ENCODE data around the gene LGR6.

The LGR6 gene

DNA sequence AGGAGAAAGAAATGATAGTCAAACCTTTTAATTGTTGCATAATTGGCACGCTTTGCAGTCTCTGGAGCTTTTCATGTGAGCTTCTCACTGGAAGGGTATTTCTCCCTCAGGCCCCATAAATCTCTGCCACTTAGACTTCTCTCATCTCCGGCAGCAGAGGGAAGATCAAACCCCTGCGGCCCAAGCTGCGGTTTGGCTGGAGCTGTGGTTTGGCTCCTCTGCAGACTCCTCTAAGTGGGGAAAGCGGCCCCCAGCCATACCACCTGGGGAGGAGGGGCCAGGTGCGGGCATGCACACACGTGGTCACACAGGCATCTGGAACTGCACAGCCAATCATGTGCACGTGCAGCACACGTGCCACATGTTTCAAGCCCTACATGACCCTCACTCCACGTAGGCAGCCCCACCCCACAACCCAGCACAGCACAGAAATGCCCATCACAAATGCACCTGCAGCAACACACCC, 89.8 kb downstream of the LGR6 start:
- no peak for DNase-seq (ENCODE audit: extremely low read depth in 1 of 2, low read depth in 1 of 2)

DNA sequence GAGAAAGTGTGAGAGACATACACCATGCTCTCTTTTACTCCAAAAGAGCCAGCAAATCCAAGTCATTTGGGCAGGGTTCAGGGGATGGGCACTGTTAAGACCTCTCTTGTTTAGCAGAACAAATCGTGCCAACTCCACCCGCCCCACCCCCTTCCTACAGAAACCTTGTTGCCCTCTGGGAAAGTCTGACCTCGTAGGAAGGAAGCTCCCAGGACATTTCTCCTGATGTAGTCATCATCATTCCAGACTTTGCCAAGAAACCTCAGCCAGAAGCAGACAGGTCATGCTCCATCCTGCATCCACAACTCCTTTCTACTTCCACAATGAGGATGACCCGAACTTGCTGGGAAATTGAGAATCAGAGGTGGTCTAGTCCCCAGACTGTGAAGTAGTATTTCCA, 90.4 kb downstream of the LGR6 start:
- no peak for DNase-seq (ENCODE audit: extremely low read depth in 1 of 2, low read depth in 1 of 2)

DNA sequence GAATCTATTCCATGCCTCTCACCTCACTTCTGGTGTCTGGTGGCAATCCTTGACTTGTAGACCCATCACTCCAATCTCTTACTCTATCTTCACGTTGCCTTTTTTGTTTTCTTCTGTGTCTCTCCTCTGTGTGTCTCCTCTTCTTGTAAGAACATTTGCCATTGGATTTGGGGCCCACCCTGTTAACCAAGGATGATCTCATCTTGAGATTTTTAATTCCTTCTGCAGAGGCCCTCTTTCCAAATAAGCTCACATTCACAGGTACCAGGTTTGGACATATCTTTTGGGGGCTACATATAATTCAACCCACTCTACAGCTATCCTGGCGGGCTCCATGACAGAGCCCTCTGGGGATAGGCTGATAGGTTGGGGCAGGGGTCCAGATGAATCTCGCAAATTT, 92.3 kb downstream of the LGR6 start:
- no peak for DNase-seq (ENCODE audit: extremely low read depth in 1 of 2, low read depth in 1 of 2)

DNA sequence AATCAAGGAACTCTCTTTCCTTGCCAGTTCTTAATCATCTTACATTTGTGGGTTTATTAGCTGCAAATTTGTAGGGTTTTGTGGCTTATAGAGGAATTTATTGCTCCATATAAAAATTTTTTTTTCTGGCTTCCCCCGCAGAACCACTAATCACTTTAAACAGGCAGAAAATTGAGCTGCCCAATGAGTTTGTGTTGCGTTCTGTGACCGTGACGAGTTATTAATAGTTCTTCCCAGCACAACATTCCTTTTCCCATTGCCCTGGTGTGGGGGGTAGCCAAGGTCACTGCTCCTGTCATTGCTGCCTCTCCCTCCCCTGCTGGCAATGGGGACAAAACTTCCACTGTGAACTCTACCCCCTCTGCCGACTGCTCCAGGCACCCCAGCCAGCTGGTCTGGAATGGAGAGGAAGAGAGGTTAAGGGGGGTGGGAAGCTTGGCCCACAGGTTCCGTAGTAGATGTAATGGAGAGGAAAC, 93.1 kb downstream of the LGR6 start:
- no peak for DNase-seq (ENCODE audit: extremely low read depth in 1 of 2, low read depth in 1 of 2)

DNA sequence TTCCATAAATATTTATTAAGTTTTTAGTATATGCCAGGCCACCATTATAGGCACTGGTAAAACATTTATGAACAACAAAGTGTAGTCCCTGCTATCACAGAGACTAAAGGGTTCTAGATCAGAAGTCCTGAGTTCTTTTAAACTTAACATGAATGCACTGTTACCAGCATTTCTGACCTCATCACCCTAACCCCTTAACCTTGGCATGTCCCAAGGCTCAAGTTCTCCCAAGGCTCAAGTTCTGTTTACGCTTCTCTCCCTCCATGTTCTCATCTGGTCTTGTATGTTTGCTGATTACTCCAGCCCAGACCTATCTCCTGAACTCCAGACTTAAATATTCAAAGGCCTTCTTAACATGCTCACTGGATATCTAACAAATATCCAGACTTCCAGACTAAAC, 93.6 kb downstream of the LGR6 start:
- DNase-seq (ENCODE audit: extremely low read depth in 1 of 2, low read depth in 1 of 2) = no peak

DNA sequence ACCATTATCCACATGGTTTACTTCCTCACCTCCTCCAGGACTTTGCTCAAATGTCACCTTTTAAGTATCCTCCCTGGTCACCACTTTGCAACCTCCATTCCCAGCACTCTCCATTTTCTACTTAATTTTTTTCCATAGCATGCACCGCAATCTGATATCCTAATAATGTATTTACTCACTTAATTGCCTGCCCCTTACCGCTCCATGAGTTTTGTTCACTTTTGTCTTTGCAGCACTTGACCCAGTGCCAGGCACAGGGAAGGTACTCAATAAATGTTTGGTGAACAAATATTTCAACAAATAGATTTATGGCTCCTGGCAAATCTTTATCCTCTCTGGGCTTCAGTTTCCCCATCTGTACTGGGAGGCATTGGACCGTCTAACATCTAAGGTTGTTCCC, 94.6 kb downstream of the LGR6 start:
- no peak for DNase-seq (ENCODE audit: extremely low read depth in 1 of 2, low read depth in 1 of 2)

DNA sequence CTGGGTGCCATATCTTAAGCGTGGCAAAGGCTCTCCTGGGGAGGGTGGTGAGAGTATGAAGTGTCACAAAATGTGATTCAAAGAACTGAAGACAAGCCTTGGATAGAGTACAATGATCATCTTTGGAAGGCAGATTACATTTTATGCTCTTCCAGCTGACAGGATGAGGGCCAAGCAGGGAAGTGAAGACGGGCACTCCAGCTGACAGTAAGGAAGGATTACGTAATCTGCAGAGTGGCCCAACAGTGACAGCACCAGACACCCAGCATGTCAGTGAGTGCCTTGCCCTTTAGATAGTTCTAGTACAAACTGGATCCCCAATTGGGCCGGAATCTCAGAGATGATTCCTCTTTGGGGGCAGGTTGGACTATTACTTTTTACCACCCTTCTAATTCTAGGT, 95.4 kb downstream of the LGR6 start:
- DNase-seq (ENCODE audit: extremely low read depth in 1 of 2, low read depth in 1 of 2) = no peak

DNA sequence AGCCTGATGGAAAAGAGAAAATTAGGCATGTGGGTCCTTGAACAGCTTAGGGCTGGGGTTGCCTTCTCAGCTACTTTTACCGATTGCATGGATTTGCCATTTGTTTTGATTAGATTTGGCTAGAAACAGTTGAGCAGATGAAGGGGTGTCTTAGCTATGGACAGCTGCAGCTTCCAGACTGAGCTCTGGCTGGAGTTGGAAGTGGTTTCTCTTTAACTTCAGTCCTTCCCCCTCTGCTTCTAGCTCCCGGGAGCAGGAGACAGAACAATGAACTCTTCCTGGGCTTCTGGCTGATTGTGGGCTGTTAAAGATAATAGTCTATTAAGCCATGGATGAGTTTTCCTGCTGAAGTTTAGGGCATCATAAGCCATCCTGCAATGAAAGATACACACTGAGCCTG, 97.4 kb downstream of the LGR6 start:
- DNase-seq (ENCODE audit: extremely low read depth in 1 of 2, low read depth in 1 of 2) = no peak

DNA sequence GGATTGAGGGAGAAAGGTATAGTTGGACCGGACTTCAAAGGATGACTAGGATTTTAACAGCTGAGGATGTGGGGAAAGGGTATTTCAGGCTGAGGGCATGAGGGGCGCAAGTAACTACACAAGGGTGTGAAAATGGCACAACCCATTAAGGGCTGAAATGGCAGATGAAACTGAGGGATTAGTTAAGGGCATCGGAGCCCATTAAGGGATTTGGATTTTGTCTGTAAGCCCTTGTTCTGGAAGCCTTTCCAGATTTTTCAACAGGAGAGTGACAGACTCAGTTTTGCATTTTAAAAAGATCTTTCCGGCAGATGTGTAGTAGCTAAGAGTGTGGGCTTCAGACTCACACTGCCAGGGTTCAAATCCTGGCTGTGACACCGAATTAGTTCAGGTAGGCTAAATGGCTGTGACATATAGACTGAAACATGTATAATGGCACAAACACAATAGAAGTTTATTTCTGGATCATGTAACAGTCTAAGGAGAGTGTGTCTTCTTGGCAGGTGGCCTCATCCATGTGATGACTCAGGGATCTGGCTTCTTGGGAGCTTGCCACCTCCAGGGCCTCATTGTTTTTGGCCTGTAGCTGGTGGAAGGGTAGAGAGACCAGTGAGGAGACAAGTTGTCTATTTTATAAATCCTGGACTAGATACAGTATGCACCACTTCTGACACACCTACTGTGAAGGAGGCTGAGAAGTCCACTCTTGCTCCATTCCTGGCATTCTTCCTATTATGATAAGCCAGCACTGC, 98.5 kb downstream of the LGR6 start:
- DNase-seq (ENCODE audit: extremely low read depth in 1 of 2, low read depth in 1 of 2) = no peak

DNA sequence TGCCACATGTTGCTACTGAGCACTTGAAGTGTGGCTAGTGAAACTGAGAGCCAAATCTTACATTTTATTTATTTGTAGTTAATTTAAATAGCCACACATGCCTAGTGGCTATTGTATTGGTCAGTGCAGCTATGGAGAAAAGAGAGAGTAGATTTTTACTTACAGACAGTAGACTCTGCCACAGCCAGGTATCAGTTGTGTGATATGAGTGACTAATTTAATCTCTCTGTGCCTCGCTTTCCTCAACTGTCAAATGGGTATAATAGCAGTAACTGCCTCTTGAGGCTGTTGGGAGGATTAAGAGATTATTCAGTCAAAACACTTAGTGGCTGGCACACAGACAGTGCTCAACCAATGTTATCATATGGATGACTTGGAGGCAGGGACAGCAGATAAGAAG, 99.2 kb downstream of the LGR6 start:
- no peak for DNase-seq (ENCODE audit: extremely low read depth in 1 of 2, low read depth in 1 of 2)

DNA sequence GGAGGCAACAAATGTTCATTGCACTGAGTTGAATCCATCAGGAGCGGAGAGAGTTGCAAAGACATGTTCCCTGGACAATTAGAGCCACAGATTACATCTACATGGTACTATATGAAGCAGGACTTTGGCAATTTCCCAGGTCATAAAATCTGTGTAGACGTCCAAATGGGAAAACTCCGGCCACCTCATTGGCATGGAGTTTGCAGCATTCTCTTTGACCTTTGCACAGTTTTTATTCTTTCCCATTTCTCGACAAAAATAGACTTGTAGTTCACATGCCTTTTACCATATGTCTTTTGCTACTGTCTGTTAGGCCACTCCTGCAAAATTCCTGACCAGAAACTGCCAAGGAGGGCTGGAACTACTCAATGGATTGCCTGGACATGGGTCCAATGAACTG, 100.0 kb downstream of the LGR6 start:
- DNase-seq (ENCODE audit: extremely low read depth in 1 of 2, low read depth in 1 of 2) = no peak

DNA sequence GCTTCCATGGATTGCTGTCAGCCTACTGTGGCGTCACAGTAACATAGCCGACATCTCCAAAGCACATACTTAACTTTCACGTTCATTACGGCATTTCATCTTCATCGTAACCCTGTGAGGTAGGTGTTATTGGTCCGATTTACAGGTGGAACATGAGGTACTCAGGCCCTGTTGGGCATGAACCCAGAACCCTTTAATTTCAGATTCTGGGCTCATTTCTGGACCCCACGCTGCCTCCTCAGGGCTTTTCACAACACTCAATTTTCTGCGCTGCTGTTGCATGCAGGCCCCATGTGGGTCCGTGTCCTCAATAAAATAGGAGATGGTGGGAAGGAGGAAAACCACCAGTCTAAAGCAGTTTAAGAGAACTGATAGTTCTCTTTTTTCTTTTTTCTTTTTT, 108.6 kb downstream of the LGR6 start:
- DNase-seq (ENCODE audit: extremely low read depth in 1 of 2, low read depth in 1 of 2) = no peak

DNA sequence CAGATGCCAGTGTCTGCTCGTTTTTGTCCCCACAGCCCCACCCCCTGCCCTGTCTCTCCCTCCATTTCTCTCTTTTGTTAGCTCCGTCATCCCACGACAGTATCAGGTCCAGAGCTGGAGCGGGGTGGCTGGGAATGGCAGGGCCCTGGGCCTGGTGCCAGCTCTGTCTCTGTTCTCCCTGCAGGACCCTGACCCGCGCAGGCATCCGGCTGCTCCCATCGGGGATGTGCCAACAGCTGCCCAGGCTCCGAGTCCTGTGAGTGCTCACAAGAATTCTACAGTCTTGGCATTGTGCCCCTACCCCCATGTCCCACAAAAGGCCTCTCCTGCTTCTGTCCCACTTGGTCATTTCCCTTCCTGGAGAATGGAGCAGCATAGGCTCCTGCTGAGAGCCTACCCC, 110.8 kb downstream of the LGR6 start:
- no peak for DNase-seq (ENCODE audit: extremely low read depth in 1 of 2, low read depth in 1 of 2)

DNA sequence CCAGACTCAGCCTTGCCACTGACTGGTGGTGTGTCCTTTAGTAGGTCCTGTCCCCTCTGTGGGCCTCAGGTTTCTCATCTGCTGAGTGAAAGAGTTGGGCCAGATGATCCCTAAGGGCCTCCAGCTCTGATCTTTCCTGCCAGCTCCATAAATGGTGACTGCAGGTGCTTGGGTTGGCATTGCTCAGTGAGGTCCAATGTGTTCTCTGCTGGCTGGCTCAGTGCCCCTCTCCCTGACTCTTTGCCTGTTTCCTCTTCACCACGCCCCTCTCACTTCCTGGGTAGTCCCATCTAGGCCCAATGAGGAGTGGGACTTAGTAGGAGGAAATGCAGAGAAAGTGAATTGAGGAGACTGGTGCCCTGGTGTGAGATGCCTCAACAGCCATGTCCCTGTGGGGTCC, 111.6 kb downstream of the LGR6 start:
- DNase-seq (ENCODE audit: extremely low read depth in 1 of 2, low read depth in 1 of 2) = no peak

DNA sequence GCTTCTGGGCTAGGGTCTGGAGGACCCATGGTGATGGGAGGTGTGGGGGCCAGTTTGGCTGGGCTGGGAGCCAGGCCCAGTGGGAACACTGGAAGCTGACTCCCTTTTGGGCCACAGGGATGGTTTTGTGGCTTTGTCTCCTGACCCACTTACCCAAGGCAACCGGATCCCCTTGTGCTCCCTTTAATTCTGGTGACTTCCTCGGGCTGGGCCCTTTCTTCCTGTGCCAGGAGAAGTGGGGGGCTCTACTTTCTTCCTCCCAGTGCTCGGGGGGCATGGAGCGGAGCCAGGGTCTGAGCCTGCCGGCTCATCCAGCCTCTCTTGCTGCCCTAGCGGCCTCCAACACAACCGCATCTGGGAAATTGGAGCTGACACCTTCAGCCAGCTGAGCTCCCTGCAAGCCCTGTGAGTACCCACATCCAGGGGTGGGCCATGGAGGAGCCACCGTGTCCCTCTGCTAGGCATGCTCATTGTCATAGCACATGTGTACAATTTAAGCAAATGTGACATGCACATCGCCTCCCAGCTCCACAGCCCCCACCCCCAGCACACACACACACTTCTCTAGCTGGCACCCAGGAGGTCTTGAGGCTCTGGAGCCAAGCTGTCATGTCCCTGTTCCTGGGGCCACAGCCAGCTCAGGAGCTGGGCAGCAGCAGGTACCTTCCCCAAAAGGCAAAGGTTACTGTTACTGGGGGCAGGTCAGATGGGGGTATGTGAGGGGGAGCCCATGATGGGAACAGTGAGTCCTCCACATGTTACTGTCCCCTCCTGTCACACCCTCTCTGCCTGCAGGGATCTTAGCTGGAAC, 113.1 kb downstream of the LGR6 start:
- no peak for DNase-seq (ENCODE audit: extremely low read depth in 1 of 2, low read depth in 1 of 2)

DNA sequence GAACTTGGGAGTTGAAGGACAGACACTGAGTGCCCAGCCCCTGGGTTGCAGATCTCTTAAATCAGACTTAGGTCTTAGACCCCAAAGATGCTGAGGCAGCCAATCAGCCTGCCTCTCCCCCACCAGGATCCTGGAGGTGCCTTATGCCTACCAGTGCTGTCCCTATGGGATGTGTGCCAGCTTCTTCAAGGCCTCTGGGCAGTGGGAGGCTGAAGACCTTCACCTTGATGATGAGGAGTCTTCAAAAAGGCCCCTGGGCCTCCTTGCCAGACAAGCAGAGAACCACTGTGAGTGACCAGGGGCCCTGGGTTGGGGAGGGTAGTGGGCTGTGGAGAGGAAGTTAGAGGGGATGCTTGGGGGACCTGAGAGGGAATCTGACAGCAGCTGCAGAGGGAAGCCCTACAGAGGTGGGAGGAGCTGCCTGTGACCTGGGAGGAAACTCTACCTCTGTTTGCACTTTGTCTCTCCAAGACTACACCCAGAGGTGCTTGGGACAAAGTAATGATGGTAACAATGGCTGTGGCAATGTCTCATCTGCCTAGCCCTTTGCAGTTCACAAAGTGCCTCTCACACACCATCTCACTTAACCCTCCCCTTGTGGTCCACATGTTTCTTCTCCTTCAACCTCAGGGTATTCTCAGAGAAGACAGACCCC, 116.6 kb downstream of the LGR6 start:
- DNase-seq (ENCODE audit: extremely low read depth in 1 of 2, low read depth in 1 of 2) = no peak

DNA sequence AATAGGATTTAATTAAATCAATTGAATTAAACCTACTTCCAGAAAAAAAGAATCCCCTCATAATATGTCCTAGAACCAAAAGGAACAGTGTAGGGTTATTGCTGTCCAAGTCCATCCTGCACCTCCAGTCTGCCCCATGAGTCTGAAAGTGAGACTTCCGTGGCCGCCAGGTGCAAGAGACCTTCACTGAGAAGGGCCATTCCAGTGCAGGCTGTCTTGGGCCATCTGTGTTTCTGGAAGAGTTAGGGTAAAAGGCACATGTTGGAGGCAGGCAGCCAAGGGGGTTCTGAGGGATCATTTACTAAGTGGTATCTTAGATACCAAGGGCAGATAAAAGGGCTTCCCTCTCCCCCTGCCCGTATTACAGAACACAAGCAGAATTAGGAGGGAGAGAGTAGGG, 117.1 kb downstream of the LGR6 start:
- no peak for DNase-seq (ENCODE audit: extremely low read depth in 1 of 2, low read depth in 1 of 2)

DNA sequence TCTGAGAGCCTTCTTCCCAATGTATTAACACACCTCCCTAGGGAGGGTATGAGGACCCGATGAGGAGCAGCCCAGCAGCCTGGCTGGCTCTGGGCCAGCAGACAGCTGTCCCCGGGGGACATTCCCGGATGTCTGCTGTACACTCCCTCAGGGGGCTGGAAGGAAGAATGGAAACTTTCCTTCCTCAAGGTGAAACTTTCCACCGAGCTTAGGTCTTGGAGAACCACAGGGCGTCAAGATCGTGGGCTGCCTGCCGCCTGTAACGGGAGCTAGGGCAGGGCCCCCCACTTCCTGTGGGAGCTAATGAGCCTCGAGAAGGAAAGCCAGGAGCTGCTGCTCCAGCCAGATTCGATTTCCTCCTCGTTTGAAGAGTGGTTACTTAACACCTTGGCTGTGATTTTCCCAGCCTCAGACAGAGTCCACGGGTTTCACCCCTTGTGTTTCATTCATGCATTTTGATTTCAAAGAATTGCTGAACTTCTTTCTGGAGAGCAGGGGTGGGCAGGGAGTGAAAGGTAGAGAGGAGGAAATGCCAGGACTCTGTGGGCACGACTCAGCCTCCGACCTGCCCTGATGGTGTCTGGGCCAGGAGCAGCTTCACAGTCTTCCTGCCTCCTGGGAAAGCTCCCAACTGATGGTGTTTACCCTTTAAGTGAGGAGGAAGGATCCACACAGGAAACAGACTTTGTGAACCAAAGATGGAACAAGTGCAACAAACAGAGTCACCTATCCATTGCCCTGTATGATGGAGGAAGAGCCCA, 118.5 kb downstream of the LGR6 start:
- DNase-seq (ENCODE audit: extremely low read depth in 1 of 2, low read depth in 1 of 2) = no peak

DNA sequence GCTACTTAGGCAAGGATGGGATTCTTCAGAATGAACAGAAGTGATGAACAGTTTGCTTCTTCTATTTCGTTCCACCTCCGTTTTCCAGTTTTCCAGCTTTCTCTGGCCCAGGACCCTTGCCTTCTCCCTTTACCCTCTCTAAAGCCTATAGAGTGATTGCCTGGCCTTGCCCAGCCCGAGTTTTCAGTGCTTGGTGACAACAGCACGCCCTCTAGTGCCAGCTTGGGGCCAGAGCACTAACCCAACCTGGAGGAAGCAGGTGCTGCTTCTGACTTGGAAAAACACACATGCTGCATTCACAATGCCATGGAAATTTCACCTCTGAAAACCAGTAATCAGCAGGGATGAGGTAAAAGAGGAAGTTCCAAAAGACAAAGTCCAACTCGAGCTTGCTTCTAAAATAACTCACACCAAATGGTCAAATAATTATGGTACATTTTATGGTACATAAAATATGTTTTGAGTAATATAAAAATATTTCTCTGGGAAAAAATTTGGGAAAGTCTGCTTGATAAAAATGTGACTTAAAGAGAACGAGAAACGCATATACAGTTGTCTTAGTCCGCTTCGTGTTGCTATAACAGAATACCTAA, 122.1 kb downstream of the LGR6 start:
- peak in 1 of 2 donors; percentile 50 for DNase-seq (ENCODE audit: extremely low read depth in 1 of 2, low read depth in 1 of 2)

DNA sequence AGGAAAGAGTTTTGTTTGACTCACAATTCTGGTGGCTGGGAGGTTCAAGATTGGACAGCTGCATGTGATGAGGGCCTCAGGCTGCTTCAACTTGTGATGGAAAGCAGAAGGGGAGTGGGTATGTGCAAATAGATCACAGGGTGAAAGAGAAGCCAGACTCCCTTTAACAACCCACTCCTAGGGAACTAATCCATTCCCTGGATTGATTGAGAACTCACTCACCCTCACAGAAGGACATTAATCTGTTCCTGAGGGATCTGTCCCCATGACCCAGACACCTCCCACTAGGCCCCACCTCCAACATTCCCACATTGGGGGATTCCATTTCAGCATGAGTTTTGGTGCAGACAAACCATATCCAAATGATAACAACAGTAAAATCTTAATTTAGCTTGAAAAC, 122.6 kb downstream of the LGR6 start:
- no peak for DNase-seq (ENCODE audit: extremely low read depth in 1 of 2, low read depth in 1 of 2)

All from stimulated activated CD8-positive, alpha-beta memory T cell treated with anti-CD3 and anti-CD28 coated beads, Interleukin-7, amount 100 ng/mL, for 48 hours (primary cell).